GM21515 (cell line): Measurements from ENCODE around the gene OR4D2.

Experiments used
- ATAC-seq: cut with Tn5 transposase; IDR thresholded peaks from one replicate; pipeline ENCODE4 v1.9.1; 2021; ENCODE audit not compliant: unreplicated experiment

The OR4D2 gene

DNA sequence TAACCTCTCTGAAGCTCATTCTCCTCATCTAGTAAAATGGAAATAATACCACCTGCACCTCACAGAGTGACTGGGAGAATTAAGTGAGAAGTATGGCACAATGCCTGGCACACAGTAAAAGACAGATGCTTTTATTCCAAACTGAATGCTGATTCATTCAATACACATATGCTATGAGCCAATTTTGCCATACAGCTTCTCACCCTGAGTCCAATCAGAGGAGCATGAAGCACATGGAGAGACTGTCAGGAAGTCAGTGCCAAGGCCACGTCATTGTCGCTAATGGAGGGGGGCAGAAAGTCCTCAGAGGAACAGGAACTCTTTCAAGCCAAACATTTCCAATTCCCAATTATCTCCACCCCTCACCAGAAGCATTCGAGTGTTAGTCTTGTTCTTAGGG lies 40.7 kb downstream of the OR4D2 start:
- ATAC-seq: no peak

DNA sequence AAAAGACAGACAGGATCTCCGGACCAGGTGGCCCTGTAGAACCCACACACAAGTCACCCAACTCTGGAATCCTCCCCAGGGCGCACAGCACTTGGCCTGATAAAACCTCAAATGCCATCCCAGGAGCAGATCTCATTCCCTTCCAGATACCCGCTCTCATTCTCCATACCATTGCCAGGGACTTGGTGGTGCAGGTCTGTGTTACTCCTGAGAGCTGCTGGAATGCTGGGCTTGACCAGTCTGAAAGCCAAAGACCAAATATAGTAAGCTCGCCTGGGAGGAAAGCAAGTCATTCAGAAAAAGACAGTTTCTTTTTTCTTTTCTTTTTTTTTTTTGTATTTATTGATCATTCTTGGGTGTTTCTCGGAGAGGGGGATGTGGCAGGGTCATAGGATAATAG lies 41.6 kb downstream of the OR4D2 start:
- no peak for ATAC-seq

DNA sequence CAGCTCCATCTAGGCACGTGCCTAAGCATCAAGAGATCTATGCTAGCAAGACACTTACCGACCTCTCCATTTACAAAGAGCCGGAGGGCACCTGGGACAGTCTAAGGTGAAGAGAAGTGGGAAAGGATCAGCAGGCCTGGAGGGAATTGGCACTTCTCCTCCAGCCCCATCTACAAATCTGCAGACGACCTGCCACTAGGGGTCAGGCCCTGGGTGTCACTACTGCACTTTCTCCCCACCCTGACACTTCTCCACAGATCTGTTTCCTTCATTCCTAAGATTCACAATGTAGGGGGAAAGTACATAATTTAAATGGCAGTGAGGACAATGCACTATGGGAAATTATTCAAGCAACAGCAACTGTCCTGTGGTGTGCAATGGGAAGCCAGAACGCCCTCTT lies 44.1 kb downstream of the OR4D2 start:
- ATAC-seq: no peak

DNA sequence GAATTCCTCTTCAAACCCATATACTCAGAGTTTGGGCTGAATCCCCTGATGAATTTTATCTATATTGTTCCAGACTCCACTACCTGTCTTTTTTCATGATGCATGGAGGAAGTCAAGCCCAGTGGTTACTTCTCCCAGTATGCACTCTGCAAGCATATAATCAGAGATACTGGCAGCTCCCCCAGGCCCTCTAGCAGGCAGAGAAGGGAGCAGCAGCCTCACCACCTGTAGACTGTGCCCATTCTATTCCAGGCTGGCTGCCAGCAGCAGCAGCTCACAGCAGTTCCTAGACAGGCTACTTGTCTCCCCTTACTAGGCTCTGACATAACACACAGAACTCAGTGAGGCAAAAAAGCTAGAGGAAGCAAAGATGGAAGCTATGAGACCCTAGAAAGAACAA lies 48.9 kb downstream of the OR4D2 start:
- ATAC-seq: no peak

DNA sequence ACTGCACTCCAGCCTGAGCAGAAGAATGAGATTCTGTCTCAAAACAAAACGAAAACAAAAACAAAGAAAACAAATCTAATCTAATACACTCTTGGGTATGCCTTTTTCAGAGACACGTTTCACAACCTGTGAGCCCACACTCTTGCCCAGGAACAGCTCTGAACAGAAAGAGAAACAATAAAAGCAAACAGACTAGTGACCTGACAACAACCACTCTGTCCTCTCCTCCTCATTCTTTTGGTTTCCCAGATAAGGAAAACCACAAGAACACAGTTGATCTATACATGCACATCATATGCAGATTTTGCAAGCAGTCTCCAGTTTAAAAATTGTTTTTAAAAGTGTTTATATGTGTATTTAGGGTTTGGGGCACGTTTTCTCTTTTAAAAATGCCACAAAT lies 51.0 kb downstream of the OR4D2 start:
- no peak for ATAC-seq

DNA sequence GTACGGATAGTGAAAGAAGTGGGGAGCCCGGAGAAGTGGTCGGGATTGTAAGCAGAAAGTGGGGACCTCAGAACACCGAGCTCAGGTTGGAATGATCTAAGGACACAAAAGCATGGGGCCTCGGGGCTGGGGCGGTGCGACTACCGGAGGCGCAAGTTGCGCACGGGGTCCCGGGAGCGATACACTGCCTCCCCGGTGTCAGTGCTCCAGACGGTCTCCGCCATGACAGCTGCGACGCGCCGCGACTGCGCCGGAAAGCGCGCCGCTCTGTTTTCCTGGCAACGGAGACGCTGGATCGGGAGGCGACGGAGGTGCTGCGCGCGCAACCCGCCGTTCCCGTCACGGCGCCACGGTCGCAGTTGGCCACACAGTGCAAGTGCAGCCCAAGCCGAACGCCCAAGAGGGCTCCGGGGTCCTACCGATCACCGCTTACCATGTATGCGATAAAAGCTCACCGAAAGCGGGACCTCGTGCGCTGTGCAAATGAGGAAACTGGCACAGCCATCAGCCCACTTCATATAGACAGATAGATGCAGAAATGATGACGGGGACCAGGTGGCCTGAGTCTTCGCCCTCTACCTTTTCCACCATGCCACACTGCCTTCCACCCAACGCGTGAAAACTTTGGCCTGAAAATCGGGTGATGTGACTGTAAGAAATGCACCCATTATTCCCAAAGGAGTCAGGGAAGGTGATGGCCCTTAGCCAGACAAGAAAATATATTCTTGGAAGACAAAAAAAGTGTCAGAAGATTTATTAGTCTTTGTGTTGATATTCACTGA lies 52.4 kb downstream of the OR4D2 start, which contains the start of gene MKS1:
MKS1 (minus strand) TSS at position 249 of the 782 bp plus-strand sequence; CDS start at position 224, 25 bp downstream.
- peak; percentile 94 for ATAC-seq

DNA sequence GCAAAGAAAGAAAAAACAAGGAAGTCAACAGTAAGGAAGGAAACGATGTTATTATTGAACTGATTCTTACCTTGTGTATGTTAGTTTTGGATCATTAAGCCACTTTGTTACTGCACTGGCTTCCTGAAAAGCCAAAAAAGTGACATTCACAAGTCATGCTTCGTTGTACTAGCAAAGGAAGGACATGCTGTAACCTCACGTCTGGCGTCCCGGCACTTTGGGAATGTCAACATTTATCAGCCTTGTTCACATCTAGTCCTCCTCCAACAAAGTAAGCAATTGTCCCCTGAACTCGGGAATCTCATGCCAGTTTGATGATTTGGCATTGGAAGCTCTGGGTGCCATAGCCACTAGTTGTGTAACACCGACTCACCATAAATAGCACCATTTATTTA lies 53.0 kb downstream of the OR4D2 start:
- ATAC-seq: no peak
